ENCODE data around the gene NT5M.
"Not testable (repeated sequence)": the region's sequence is repeated elsewhere in the genome, so short reads cannot be mapped to it uniquely, and the experiment has no call there.

The NT5M gene

DNA sequence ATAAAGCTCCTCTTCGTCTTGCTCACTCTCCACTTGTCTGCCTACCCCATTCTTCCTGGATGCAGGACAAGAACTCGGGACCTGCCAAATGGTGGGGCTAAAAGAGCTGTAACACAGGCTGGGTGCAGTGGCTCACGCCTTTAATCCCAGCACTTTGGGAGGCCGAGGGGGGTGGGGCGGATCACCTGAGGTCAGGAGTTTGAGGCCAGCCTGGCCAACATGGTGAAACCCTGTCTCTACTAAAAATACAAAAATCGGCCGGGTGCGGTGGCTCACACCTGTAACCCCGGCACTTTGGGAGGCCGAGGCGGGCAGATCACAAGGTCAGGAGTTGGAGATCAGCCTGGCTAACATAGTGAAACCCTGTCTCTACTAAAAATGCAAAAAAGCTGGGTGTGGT, 1.5 kb upstream of the NT5M start:
- H3K9me3 ChIP-seq (ENCODE audit: control insufficient read depth, low read length); H3K36me3 ChIP-seq (ENCODE audit: control insufficient read depth, insufficient read depth, low read length); H3K4me1 ChIP-seq (ENCODE audit: control insufficient read depth, insufficient read depth, low read length); H3K27ac ChIP-seq (ENCODE audit: insufficient read depth, low read depth, low read length, poor library complexity, severe bottlenecking): not testable (repeated sequence)
- peak overlapping the region; percentile 46 for H3K4me3 ChIP-seq (ENCODE audit: insufficient read depth, low read depth, low read length)
- peaks cover 16% of the 10 kb centered on the region for H3K27me3 ChIP-seq (ENCODE audit: control insufficient read depth, insufficient read depth, low read length, poor library complexity, severe bottlenecking)
- WGBS, 2 experiments, result 89 to 92% methylated on average over 11 of the region's 11 CpGs

DNA sequence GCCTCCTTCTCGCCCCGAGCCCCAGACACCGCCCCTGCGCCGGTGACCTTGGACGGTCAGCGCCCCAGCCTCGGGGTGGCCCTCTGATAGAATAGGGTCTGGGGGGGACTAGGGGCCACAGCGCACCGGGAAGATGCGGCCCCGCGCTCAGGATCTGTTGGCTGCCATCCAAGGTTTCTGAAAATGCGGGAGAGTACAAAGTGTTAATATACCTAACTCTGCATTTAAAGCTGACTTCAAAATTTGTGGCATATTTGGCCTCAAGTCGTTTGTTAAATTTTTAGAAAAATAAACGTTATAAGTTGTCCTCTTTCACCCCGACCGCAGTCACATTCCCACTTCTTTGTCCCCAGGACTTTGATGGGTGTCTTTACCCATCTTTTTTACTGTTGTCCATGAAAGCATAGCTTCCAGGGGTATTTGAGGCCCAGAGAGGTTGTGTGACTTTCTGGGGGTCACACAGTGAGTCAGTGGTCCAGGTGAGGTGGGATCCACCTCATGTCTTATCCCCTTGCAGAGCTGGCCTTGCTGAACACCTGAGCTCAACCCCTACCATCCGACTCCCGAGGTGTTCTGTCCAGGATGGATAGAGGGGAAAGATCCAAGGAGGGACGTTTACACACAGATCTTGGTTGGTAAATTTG, 796 bp downstream of the NT5M start:
- H3K9me3 ChIP-seq (ENCODE audit: control insufficient read depth, low read length), result no peaks in the 10 kb centered on the region
- H3K4me3 ChIP-seq (ENCODE audit: insufficient read depth, low read depth, low read length), result peak overlapping the region; percentile 53
- H3K4me1 ChIP-seq (ENCODE audit: control insufficient read depth, insufficient read depth, low read length), result no peaks in the 10 kb centered on the region
- WGBS, 2 experiments, result 25% methylated on average over 21 of the region's 21 CpGs
- H3K27me3 ChIP-seq (ENCODE audit: control insufficient read depth, insufficient read depth, low read length, poor library complexity, severe bottlenecking), result peaks cover 16% of the 10 kb centered on the region
- H3K36me3 ChIP-seq (ENCODE audit: control insufficient read depth, insufficient read depth, low read length), result no peaks in the 10 kb centered on the region
- H3K27ac ChIP-seq (ENCODE audit: insufficient read depth, low read depth, low read length, poor library complexity, severe bottlenecking), result no peak overlapping the region

- no peak overlapping the region for H3K27ac ChIP-seq (ENCODE audit: insufficient read depth, low read depth, low read length, poor library complexity, severe bottlenecking)
- no peaks in the 10 kb centered on the region for H3K36me3 ChIP-seq (ENCODE audit: control insufficient read depth, insufficient read depth, low read length)
- no peaks in the 10 kb centered on the region for H3K9me3 ChIP-seq (ENCODE audit: control insufficient read depth, low read length)
- no peak overlapping the region for H3K4me3 ChIP-seq (ENCODE audit: insufficient read depth, low read depth, low read length)
- no peaks in the 10 kb centered on the region for H3K4me1 ChIP-seq (ENCODE audit: control insufficient read depth, insufficient read depth, low read length)
- peaks cover 16% of the 10 kb centered on the region for H3K27me3 ChIP-seq (ENCODE audit: control insufficient read depth, insufficient read depth, low read length, poor library complexity, severe bottlenecking)
- WGBS, 2 experiments, result 83 to 89% methylated on average over 2 of the region's 2 CpGs
These were observed 1.4 kb downstream of the NT5M start for GRCh38 chr17:17304521-17304985.

DNA sequence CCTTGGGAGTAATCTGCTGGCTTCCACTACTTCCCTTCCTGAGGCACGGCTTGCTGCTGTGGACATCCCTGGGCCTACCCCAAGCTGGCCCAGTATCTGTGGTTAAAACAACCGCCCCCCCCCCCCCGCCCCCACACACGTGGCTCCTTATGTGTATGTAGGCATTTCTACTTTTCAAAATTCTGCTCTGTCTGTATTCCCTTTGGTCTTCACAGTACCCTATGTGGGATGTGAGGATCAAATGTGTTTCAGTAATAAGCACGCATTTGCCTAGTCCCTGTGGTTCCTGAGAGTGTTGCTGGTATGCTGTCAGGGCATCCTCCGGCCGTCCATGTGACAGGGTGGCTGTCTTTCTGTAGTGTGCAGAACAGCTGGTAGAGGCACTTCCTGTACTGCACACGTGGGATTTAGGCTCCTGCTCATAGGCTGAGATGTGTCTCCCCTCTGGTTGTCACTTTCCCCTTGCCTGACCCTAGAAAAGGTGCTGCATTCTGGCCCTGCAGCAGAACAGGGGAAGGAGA, 2.2 kb downstream of the NT5M start:
- 72 to 75% methylated on average over 5 to 8 of the region's 8 CpGs for WGBS, 2 experiments
- Histone ChIP-seq H3K4me3 (ENCODE audit: insufficient read depth, low read depth, low read length) (no peak overlapping the region), H3K9me3 (ENCODE audit: control insufficient read depth, low read length) (no peaks in the 10 kb centered on the region), H3K27ac (ENCODE audit: insufficient read depth, low read depth, low read length, poor library complexity, severe bottlenecking) (no peak overlapping the region), H3K27me3 (ENCODE audit: control insufficient read depth, insufficient read depth, low read length, poor library complexity, severe bottlenecking) (peaks cover 16% of the 10 kb centered on the region), H3K4me1 (ENCODE audit: control insufficient read depth, insufficient read depth, low read length) (no peaks in the 10 kb centered on the region), H3K36me3 (ENCODE audit: control insufficient read depth, insufficient read depth, low read length) (no peaks in the 10 kb centered on the region)

DNA sequence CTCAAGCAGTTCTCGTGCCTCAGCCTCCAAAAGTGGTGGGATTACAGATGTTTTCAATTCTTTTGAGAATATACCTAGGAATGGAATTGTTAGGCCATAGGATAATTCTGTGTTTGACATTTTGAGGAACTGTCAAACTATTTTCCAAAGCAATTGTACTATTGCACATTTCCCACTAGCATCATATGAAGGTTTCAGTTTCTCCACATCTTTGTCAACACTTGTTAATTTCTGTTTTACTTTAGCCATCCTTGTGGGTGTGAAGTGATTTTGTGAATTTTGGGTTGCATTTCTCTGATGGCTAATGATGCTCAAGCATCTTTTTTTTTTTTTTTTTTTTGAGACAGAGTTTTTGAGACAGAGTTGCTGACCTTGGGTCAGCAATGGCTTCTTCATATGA, 6.2 kb downstream of the NT5M start:
- 79 to 90% methylated on average over 1 of the region's 1 CpG for WGBS, 2 experiments
- H3K27me3 ChIP-seq (ENCODE audit: control insufficient read depth, insufficient read depth, low read length, poor library complexity, severe bottlenecking), result peaks cover 7% of the 10 kb centered on the region
- no peaks in the 10 kb centered on the region for H3K36me3 ChIP-seq (ENCODE audit: control insufficient read depth, insufficient read depth, low read length)
- H3K9me3 ChIP-seq (ENCODE audit: control insufficient read depth, low read length), result no peaks in the 10 kb centered on the region
- no peak overlapping the region for H3K4me3 ChIP-seq (ENCODE audit: insufficient read depth, low read depth, low read length)
- H3K27ac ChIP-seq (ENCODE audit: insufficient read depth, low read depth, low read length, poor library complexity, severe bottlenecking), result no peak overlapping the region
- no peaks in the 10 kb centered on the region for H3K4me1 ChIP-seq (ENCODE audit: control insufficient read depth, insufficient read depth, low read length)

DNA sequence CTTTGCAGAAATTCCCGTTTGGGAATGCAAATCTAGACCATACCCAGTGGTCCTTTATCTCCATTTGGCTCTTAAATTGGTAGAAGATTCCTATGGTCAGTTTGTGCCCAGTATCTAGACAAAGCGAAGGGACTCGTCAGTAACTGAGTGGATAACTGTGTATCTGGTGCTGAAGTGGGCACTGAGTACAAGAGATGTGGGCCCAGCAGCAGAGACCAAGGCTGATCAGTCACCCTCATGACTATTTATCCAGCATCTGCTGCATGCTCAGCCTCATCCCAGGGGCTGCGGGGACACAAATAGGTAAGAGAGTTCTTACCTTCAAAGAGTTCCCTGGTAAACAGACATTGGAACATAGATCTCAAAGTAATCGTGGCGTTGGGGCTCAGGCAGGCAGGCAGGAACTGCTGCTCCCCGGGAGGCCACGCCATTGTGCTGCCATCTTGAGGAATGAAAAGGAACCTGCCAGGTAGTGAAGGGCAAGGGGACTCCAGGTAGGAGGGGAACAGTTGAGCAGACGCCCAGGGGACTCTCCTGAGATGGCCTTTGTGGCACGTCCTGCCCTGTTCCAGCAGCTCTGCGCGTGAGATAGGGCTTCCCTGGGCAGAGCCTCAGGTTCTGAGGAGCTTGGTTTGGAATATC, 10.3 kb downstream of the NT5M start:
- Histone ChIP-seq H3K4me1 (ENCODE audit: control insufficient read depth, insufficient read depth, low read length) (no peaks in the 10 kb centered on the region), H3K27me3 (ENCODE audit: control insufficient read depth, insufficient read depth, low read length, poor library complexity, severe bottlenecking) (no peaks in the 10 kb centered on the region), H3K9me3 (ENCODE audit: control insufficient read depth, low read length) (no peaks in the 10 kb centered on the region), H3K36me3 (ENCODE audit: control insufficient read depth, insufficient read depth, low read length) (no peaks in the 10 kb centered on the region), H3K27ac (ENCODE audit: insufficient read depth, low read depth, low read length, poor library complexity, severe bottlenecking) (no peak overlapping the region), H3K4me3 (ENCODE audit: insufficient read depth, low read depth, low read length) (no peak overlapping the region)
- 73 to 74% methylated on average over 12 of the region's 12 CpGs for WGBS, 2 experiments

DNA sequence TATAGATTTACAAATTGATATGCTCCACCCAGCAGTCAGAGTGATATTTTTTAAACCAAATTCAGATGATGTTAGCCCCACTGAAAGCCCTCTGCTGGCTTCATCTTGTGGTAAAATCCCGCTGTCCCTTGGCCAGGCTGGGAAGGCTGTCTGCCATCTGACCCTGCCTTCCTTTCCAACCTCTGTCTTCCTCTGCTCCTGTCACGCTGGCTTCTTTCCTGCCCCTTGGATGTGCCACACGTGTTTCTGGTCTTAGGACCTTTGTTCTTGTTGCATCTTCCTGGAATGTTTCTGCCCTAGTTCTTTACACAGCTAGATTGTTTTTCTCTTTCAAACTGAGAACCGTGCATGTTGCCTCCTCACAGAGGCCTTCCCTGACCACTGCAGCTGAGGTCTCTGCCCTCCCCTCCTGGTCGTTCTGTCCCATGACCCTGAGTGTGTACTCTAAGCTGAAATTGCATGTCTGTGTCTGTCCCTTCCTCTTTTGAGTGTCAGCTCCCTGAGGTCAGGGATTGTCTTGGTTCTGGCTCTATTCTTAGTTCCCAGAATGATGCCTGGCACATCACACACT, 11.4 kb downstream of the NT5M start:
- no peak overlapping the region for H3K4me3 ChIP-seq (ENCODE audit: insufficient read depth, low read depth, low read length)
- no peak overlapping the region for H3K27ac ChIP-seq (ENCODE audit: insufficient read depth, low read depth, low read length, poor library complexity, severe bottlenecking)
- 85 to 87% methylated on average over 5 of the region's 5 CpGs for WGBS, 2 experiments
- H3K27me3 ChIP-seq (ENCODE audit: control insufficient read depth, insufficient read depth, low read length, poor library complexity, severe bottlenecking), result no peaks in the 10 kb centered on the region
- no peaks in the 10 kb centered on the region for H3K9me3 ChIP-seq (ENCODE audit: control insufficient read depth, low read length)
- no peaks in the 10 kb centered on the region for H3K36me3 ChIP-seq (ENCODE audit: control insufficient read depth, insufficient read depth, low read length)
- no peaks in the 10 kb centered on the region for H3K4me1 ChIP-seq (ENCODE audit: control insufficient read depth, insufficient read depth, low read length)

DNA sequence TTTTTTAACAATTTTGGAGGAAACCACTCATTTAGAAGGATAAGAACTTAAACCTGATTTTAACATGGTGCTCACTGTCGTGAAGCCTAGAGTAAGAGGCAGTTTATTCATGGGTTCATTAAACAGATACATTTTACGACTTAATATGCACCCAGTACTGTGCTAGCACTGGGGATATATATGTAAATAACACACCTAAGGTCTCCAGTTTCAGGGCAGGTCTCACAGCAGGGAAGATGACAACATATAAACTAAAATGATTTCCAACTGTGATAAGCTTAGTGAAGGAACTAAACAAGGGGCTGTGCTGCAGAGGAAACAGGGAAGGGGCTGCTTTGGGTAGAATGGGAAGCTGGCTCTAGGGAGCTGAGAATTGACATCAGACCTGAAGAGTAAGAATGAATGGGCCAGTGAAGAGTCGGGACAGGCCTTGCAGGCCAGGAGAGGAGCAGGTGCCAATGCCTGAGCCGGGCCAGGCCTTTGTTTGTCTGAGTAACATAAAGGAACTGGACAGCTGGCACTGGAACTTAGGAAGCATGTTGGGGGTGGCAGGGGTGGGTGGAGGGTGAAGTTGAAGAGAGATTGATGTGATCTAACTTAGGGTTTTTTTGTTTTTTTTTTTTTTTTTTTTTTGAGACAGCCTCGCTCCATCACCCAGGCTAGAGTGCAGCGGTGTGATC, 12.1 kb downstream of the NT5M start:
- Histone ChIP-seq H3K27ac (ENCODE audit: insufficient read depth, low read depth, low read length, poor library complexity, severe bottlenecking) (no peak overlapping the region), H3K4me3 (ENCODE audit: insufficient read depth, low read depth, low read length) (no peak overlapping the region), H3K4me1 (ENCODE audit: control insufficient read depth, insufficient read depth, low read length) (no peaks in the 10 kb centered on the region), H3K9me3 (ENCODE audit: control insufficient read depth, low read length) (no peaks in the 10 kb centered on the region), H3K27me3 (ENCODE audit: control insufficient read depth, insufficient read depth, low read length, poor library complexity, severe bottlenecking) (no peaks in the 10 kb centered on the region), H3K36me3 (ENCODE audit: control insufficient read depth, insufficient read depth, low read length) (no peaks in the 10 kb centered on the region)
- WGBS, 2 experiments, result 86 to 90% methylated on average over 5 to 6 of the region's 6 CpGs

- Histone ChIP-seq H3K4me3 (ENCODE audit: insufficient read depth, low read depth, low read length) (no peak overlapping the region), H3K4me1 (ENCODE audit: control insufficient read depth, insufficient read depth, low read length) (no peaks in the 10 kb centered on the region), H3K27ac (ENCODE audit: insufficient read depth, low read depth, low read length, poor library complexity, severe bottlenecking) (no peak overlapping the region), H3K36me3 (ENCODE audit: control insufficient read depth, insufficient read depth, low read length) (no peaks in the 10 kb centered on the region), H3K9me3 (ENCODE audit: control insufficient read depth, low read length) (no peaks in the 10 kb centered on the region), H3K27me3 (ENCODE audit: control insufficient read depth, insufficient read depth, low read length, poor library complexity, severe bottlenecking) (no peaks in the 10 kb centered on the region)
- 91 to 94% methylated on average over 16 of the region's 16 CpGs for WGBS, 2 experiments
These were observed 17.2 kb downstream of the NT5M start for GRCh38 chr17:17320188-17320910.

DNA sequence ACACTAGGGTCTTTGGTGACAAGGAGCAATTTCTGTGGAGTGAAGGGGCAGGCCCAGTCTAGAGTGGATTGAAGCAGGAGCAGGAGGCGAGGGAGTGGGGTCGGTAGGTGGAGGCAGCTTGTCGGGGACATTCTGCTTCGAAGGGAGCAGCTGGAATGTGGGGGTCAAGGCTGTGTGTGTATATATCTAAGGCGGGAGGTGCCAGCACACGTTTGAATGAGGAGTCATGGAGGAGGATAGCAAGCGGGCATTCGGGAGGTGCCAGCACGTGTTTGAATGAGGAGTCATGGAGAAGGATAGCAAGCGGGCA, 17.7 kb downstream of the NT5M start:
- Histone ChIP-seq H3K9me3 (ENCODE audit: control insufficient read depth, low read length) (no peaks in the 10 kb centered on the region), H3K27me3 (ENCODE audit: control insufficient read depth, insufficient read depth, low read length, poor library complexity, severe bottlenecking) (no peaks in the 10 kb centered on the region), H3K27ac (ENCODE audit: insufficient read depth, low read depth, low read length, poor library complexity, severe bottlenecking) (no peak overlapping the region), H3K4me3 (ENCODE audit: insufficient read depth, low read depth, low read length) (no peak overlapping the region), H3K4me1 (ENCODE audit: control insufficient read depth, insufficient read depth, low read length) (no peaks in the 10 kb centered on the region), H3K36me3 (ENCODE audit: control insufficient read depth, insufficient read depth, low read length) (no peaks in the 10 kb centered on the region)
- WGBS, 2 experiments, result 93 to 94% methylated on average over 10 of the region's 10 CpGs

Data from ectodermal cell (in vitro differentiated cells).